HL-60 (cell line): ENCODE data around the gene KCNMA1.

ENCODE experiments used
- DNase-seq, 2 experiments: peaks; one replicate each; pipeline ENCODE4 v3.0.0-alpha.2; 2010 to 2020; ENCODE audit warnings: low read depth in 1 of 2, low spot score in 1 of 2
- H3K27ac ChIP-seq: fragments of 250-450 bp; sonication (Bioruptor Pico); replicated peaks from 2 replicates; pipeline ENCODE4 v1.5.1; 2020; ENCODE audit warnings: mild to moderate bottlenecking, moderate library complexity
- H3K27me3 ChIP-seq: fragments of 250-450 bp; sonication (Bioruptor Pico); 2 replicates; pipeline ENCODE4 v1.5.1; 2021; ENCODE audit warnings: mild to moderate bottlenecking, moderate library complexity; ENCODE audit not compliant: insufficient read depth, poor library complexity, severe bottlenecking
- H3K4me3 ChIP-seq: replicated peaks from 2 replicates; pipeline ENCODE4 v1.5.1; 2011; ENCODE audit warnings: mild to moderate bottlenecking, control low read depth, low read length; ENCODE audit not compliant: insufficient read depth
- GABPA ChIP-seq: IDR thresholded peaks from 2 replicates; pipeline ENCODE4 v1.6.1; 2012; ENCODE audit warnings: low read depth
- POLR2AphosphoS5 ChIP-seq: IDR thresholded peaks from 2 replicates; pipeline ENCODE4 v1.6.1; 2012; ENCODE audit warnings: low read depth
- REST ChIP-seq: IDR thresholded peaks from 2 replicates; pipeline ENCODE4 v1.6.1; 2012; ENCODE audit warnings: low read depth; ENCODE audit not compliant: insufficient replicate concordance
- SPI1 ChIP-seq: IDR thresholded peaks from 2 replicates; pipeline ENCODE4 v1.6.1; 2012; ENCODE audit warnings: low read depth, mild to moderate bottlenecking, borderline replicate concordance
- TF ChIP-seq, protein P1 (sequence below): IDR thresholded peaks from one replicate; pipeline ENCODE4 v1.5.1; 2011; ENCODE audit warnings: low read length, control low read depth, inconsistent platforms; ENCODE audit not compliant: insufficient read depth

The KCNMA1 gene

GRCh38 chr10:77457266-77457665 is 180.3 kb downstream of the KCNMA1 start:
- Histone ChIP-seq H3K27ac (no peak overlapping the region), H3K27me3 (no peaks in the 10 kb centered on the region), H3K4me3 (no peak overlapping the region)
- TF ChIP-seq POLR2AphosphoS5 (no peak), REST (no peak), GABPA (no peak), SPI1 (no peak)
- TF ChIP-seq, protein P1, sequence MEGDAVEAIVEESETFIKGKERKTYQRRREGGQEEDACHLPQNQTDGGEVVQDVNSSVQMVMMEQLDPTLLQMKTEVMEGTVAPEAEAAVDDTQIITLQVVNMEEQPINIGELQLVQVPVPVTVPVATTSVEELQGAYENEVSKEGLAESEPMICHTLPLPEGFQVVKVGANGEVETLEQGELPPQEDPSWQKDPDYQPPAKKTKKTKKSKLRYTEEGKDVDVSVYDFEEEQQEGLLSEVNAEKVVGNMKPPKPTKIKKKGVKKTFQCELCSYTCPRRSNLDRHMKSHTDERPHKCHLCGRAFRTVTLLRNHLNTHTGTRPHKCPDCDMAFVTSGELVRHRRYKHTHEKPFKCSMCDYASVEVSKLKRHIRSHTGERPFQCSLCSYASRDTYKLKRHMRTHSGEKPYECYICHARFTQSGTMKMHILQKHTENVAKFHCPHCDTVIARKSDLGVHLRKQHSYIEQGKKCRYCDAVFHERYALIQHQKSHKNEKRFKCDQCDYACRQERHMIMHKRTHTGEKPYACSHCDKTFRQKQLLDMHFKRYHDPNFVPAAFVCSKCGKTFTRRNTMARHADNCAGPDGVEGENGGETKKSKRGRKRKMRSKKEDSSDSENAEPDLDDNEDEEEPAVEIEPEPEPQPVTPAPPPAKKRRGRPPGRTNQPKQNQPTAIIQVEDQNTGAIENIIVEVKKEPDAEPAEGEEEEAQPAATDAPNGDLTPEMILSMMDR: no peak
- no peak for DNase-seq

DNA sequence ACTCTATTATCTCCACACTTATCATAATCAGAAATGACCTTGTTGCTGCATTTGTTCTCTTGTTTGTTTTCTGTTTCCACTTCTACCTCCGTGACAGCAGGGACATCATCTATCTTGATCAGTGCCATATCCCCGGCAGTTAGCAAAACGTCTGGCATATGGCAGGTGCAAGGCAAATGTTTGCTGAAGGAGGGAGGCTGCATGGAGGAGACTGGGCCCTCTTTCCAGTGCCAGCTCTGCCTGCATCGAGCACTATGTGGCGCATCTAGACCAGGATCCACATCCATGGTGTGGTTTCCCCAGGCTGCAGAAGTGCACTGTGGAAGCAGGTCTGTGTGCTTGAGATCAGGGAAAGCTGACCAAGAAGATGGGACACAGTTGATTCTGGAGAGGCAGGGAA is 181.2 kb downstream of the KCNMA1 start:
- no peak for DNase-seq
- Histone ChIP-seq H3K27ac (no peak overlapping the region), H3K4me3 (no peak overlapping the region), H3K27me3 (no peaks in the 10 kb centered on the region)
- TF ChIP-seq, protein P1: no peak
- no peak for TF ChIP-seq GABPA
- no peak for TF ChIP-seq SPI1

DNA sequence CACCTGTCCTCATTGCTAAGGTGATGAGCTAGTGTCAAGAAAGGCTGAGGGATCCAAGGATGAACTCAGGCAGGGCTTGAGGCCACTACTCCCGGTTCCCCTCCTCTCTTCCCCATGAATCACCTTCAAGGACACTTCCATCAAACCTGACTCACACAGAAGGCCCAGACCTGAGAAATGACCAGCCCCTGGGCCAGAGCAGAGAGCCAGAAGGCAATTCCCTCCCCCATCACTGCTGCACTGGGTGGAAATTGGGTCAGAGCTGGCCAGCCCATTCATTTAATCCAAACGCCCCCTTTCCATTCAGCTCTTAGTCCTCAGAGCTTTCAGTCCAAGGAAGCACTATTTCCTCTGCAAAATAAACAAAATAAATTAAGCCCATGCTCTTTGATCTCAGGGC is 182.0 kb downstream of the KCNMA1 start:
- Histone ChIP-seq H3K4me3 (no peak overlapping the region), H3K27me3 (no peaks in the 10 kb centered on the region), H3K27ac (no peak overlapping the region)
- no peak for DNase-seq
- TF ChIP-seq SPI1 (no peak), REST (no peak), POLR2AphosphoS5 (no peak), GABPA (no peak)
- TF ChIP-seq, protein P1: no peak

DNA sequence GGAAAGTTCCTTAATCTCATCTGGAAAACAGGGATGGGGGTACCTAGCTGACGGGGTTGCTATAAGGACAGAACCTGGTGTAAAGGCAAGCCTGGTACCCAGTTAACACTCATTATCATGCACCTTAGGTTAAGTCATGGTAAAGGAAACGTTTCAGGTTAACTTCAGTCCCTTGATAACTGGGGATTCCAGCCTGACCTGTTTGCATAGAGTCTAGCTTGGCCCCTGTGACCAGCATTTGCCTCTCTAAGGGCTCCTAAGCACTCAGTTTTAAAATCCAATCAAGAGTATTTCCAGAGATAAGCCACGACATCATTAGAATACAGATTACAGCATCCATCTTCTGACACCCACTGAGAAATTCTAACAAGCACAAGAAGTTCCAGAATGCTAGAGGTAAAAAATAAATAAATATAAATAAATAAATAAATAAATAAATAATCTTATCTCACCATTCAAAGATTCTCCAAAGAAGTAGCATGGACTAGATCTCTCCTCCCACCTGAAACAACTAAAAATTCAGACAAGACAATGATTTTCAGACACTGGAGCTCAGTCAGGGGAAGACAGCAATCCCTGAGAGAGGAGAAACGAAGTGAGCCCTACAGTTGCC is 184.6 kb downstream of the KCNMA1 start:
- no peak overlapping the region for H3K27ac ChIP-seq
- no peak overlapping the region for H3K4me3 ChIP-seq
- DNase-seq: no peak
- H3K27me3 ChIP-seq: no peaks in the 10 kb centered on the region
- TF ChIP-seq SPI1: no peak
- no peak for TF ChIP-seq REST
- no peak for TF ChIP-seq GABPA
- no peak for TF ChIP-seq POLR2AphosphoS5
- TF ChIP-seq, protein P1: no peak
